Measurements from ENCODE around the gene CTDP1. TPM values are rescaled to one million over a fixed set of nuclear protein-coding genes. Genes with fewer than 3 reads are reported as not detected.
A peak's percentile ranks its signal among the peaks of the same experiment; 100 is the strongest.

The CTDP1 gene
- total and polyA plus RNA-seq, 3 experiments from 2014 or later, result 31.0 to 38.0 (median 35.3) TPM

DNA sequence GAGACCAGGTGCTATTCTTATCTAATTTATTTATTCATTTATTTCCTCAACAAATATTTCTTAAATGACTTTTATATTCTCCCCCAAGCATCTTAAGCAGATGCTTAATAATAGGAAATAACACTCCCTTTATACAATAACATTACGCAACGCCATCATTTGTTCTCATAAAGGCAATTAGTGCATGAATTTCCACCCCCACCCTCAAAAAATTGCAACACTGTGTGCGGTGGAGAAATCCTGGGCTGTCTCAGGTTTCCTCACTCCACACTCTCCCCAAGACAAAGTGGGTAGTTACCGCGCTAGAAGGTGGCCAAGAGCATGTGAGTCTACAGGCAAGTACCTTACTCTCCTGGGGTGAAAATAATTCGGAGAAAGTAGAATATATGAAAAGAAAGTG lies 37.0 kb upstream of the CTDP1 start:
- H3K36me3 Mint-ChIP-seq, result no peaks in the 10 kb centered on the region
- no peak overlapping the region for H3K27ac Mint-ChIP-seq
- ChIA-PET POLR2A (interaction anchor here (0.6 kb wide), 1 partner anchor 31 kb away, joined by 3 read pairs; no protein-coding TSS in a partner anchor), CTCF (interaction anchor here (1.4 to 8.1 kb wide), 2 partner anchors 18 to 264 kb away, joined by 4 to 82 read pairs; no protein-coding TSS in a partner anchor)
- Histone ChIP-seq H3K9me3 (ENCODE audit: low read length) (no peaks in the 10 kb centered on the region), H3K4me3 (ENCODE audit: low read length) (no peak overlapping the region), H3K36me3 (ENCODE audit: insufficient read depth, low read length) (no peaks in the 10 kb centered on the region), H3K27ac (ENCODE audit: low read depth, low read length) (no peak overlapping the region), H3K4me1 (ENCODE audit: insufficient read depth, low read length) (peaks cover 7% of the 10 kb centered on the region), H3K27me3 (ENCODE audit: insufficient read depth, low read length, poor library complexity, severe bottlenecking) (no peaks in the 10 kb centered on the region)
- H3K27me3 Mint-ChIP-seq, result peaks cover 16 to 17% of the 10 kb centered on the region in 2 donors
- no peaks in the 10 kb centered on the region for H3K4me1 Mint-ChIP-seq
- DNase-seq, result no peak
- no peak overlapping the region for H3K4me3 Mint-ChIP-seq
- H3K9me3 Mint-ChIP-seq, result no peaks in the 10 kb centered on the region

DNA sequence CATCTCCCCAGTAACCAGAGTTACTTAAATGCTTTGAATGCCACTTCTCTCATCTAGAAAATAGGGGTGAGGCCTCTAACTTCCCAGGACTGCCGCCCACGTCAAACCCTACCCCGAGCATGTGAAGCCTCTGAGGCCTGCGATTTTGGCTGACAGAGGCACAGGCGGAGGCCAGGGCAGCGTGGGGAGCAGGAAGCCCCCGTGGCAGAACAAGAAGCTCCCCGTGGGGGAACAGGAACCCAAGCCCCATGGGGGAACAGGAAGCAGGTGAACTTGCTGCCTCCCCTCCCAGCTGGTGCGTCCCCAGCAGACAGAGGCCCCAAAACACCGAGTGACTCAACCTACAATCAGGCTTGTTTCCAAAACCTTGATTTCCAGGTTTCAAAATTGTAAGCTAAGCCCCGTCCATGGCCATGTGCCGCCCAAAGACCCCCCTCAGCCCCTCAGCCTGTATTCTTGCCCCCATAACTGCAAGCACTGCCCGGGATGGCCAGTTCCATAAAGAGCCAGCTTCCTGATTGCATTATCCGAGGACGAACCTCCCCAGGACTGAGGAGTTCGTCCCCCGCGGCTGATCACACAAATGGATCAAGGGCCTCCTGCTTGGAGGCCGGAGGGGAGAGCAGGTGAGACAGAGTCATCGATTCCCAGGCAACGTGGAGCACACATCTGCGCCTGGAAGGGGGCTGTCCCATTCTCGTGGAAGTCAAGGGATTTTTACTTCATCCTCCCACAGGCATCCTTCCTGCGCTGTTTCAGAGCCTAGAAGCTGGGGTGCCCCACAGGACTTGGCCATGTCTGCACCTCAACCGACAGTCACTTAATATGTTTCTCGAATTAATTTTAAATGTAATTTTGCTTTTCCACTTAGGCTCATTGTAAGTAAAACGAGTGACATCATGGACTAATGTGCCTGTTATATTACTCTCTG lies 36.3 kb upstream of the CTDP1 start:
- peaks cover 16 to 17% of the 10 kb centered on the region in 2 donors for H3K27me3 Mint-ChIP-seq
- no peaks in the 10 kb centered on the region for H3K27me3 ChIP-seq (ENCODE audit: insufficient read depth, low read length, poor library complexity, severe bottlenecking)
- CTCF ChIA-PET, result interaction anchor here (1.4 to 8.1 kb wide), 2 partner anchors 18 to 265 kb away, joined by 4 to 82 read pairs; no protein-coding TSS in a partner anchor
- H3K27ac Mint-ChIP-seq, result no peak overlapping the region
- H3K36me3 ChIP-seq (ENCODE audit: insufficient read depth, low read length), result no peaks in the 10 kb centered on the region
- peak in 1 of 5 donors; percentile 13 for DNase-seq
- H3K9me3 ChIP-seq (ENCODE audit: low read length), result no peaks in the 10 kb centered on the region
- no peaks in the 10 kb centered on the region for H3K4me1 Mint-ChIP-seq
- H3K36me3 Mint-ChIP-seq, result no peaks in the 10 kb centered on the region
- H3K27ac ChIP-seq (ENCODE audit: low read depth, low read length), result no peak overlapping the region
- H3K4me3 ChIP-seq (ENCODE audit: low read length), result no peak overlapping the region
- H3K4me3 Mint-ChIP-seq, result no peak overlapping the region
- H3K4me1 ChIP-seq (ENCODE audit: insufficient read depth, low read length), result peaks cover 7% of the 10 kb centered on the region
- no peaks in the 10 kb centered on the region for H3K9me3 Mint-ChIP-seq
- POLR2A ChIA-PET, result interaction anchor here (0.6 kb wide), 1 partner anchor 31 kb away, joined by 3 read pairs; no protein-coding TSS in a partner anchor

DNA sequence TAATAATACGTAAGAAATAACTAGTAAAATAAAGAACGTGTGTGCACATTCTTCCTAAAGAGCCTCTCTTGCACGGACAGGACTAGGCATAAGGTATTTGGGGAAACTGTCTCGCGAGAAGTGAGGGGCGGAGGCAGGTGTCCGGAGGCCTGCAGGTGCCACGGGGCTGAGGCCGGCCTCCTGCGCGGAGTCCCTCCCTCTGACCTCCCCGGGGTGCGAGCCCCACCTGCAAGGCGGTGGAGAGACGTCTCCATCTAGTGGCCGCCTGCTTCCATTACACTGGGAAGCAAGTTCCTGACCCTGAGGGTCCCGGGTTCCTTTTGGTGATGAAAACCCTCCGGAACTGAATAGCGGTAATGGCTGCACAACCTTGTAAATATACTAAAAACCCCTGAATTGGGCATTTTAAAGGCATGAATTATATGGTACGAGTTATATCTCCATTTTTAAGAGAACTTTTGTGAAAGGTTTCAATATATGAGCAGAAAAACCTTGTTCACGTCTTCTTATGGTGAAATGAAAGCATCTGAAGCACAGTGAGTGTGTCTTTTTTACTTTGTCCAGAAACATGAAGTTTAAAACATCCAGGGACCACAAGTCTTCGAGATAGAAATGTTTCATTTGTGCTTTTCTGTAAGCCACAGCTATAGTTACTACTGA lies 35.5 kb upstream of the CTDP1 start:
- no peak overlapping the region for H3K4me3 ChIP-seq (ENCODE audit: low read length)
- no peak overlapping the region for H3K27ac ChIP-seq (ENCODE audit: low read depth, low read length)
- peaks cover 7% of the 10 kb centered on the region for H3K4me1 ChIP-seq (ENCODE audit: insufficient read depth, low read length)
- Mint-ChIP-seq H3K36me3 (no peaks in the 10 kb centered on the region), H3K4me3 (no peak overlapping the region), H3K4me1 (no peaks in the 10 kb centered on the region), H3K27me3 (peaks cover 16 to 18% of the 10 kb centered on the region in 2 donors), H3K27ac (no peak overlapping the region), H3K9me3 (no peaks in the 10 kb centered on the region)
- no peaks in the 10 kb centered on the region for H3K9me3 ChIP-seq (ENCODE audit: low read length)
- ChIA-PET CTCF (interaction anchor here (8.1 kb wide), 1 partner anchor 265 kb away, joined by 82 read pairs; no protein-coding TSS in a partner anchor), POLR2A (no interaction called here)
- no peaks in the 10 kb centered on the region for H3K27me3 ChIP-seq (ENCODE audit: insufficient read depth, low read length, poor library complexity, severe bottlenecking)
- DNase-seq, result peak; percentile 44 to 79 (median 61)
- H3K36me3 ChIP-seq (ENCODE audit: insufficient read depth, low read length), result no peaks in the 10 kb centered on the region

DNA sequence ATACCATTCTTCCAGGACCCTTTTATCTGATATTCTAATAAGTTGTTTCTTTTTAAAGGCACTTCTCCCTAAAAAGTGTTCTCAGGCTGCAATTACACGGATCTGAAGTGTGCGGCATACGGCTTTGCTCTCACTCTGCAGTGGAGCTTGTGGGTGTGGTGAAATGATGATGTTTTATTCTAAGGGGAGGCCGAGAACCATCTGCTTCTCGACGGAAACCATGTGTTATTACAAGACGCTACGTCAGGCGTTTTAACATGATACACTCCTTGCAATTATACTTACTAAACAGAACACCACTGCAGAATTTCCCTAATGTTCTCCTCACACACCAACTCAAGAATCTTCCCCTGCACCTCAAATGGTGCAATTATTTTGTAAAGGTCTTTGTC lies 34.9 kb upstream of the CTDP1 start:
- Histone ChIP-seq H3K9me3 (ENCODE audit: low read length) (no peaks in the 10 kb centered on the region), H3K36me3 (ENCODE audit: insufficient read depth, low read length) (no peaks in the 10 kb centered on the region), H3K27ac (ENCODE audit: low read depth, low read length) (no peak overlapping the region), H3K4me3 (ENCODE audit: low read length) (no peak overlapping the region), H3K27me3 (ENCODE audit: insufficient read depth, low read length, poor library complexity, severe bottlenecking) (no peaks in the 10 kb centered on the region), H3K4me1 (ENCODE audit: insufficient read depth, low read length) (peaks cover 7% of the 10 kb centered on the region)
- CTCF ChIA-PET, result interaction anchor here (8.1 kb wide), 1 partner anchor 266 kb away, joined by 82 read pairs; no protein-coding TSS in a partner anchor
- no peak for DNase-seq
- Mint-ChIP-seq H3K4me1 (no peaks in the 10 kb centered on the region), H3K4me3 (no peak overlapping the region), H3K27me3 (peaks cover 11 to 21% of the 10 kb centered on the region in 2 donors), H3K27ac (no peak overlapping the region), H3K9me3 (no peaks in the 10 kb centered on the region), H3K36me3 (no peaks in the 10 kb centered on the region)
- POLR2A ChIA-PET, result no interaction called here

DNA sequence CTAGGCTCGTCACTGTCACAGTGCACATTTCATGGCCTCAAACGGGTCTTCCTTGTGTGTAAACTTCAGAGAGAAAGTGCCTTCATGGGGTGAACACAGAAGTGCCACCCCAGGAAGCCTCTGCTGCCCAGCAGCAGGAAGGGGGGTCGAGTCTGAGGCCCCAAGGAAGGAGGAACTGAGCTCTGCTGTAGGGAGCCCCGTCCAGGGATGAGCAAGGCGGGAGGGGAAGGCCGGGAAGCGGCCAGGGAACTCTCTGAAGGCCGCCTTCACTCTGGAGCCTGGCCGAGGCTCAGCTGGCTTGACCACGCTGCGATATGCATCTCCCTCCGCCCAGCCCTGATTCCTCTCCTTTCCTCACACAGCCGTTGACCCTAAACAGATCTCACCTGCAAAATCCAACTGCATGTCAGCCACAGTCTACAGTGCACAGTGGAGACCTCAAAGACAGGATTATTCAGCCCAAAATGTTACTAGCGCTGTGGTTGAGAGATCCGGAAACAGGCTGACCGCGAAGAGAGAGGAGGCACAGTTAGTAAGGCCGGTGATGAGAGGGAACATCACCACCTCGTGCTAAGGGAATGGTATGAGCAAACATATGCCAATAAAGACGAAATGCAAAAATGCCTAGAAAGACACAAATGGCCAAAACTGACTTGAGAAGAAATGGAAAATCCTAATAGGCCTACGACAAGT lies 34.2 kb upstream of the CTDP1 start:
- no peak overlapping the region for H3K27ac ChIP-seq (ENCODE audit: low read depth, low read length)
- Mint-ChIP-seq H3K9me3 (no peaks in the 10 kb centered on the region), H3K4me3 (no peak overlapping the region), H3K36me3 (peaks cover 0 to under 1% (median 0%) of the 10 kb centered on the region in 3 donors), H3K4me1 (no peaks in the 10 kb centered on the region), H3K27ac (no peak overlapping the region), H3K27me3 (peaks cover 9 to 26% of the 10 kb centered on the region in 2 donors)
- ChIA-PET POLR2A (no interaction called here), CTCF (interaction anchor here (8.1 kb wide), 1 partner anchor 267 kb away, joined by 82 read pairs; no protein-coding TSS in a partner anchor)
- no peaks in the 10 kb centered on the region for H3K36me3 ChIP-seq (ENCODE audit: insufficient read depth, low read length)
- no peaks in the 10 kb centered on the region for H3K27me3 ChIP-seq (ENCODE audit: insufficient read depth, low read length, poor library complexity, severe bottlenecking)
- DNase-seq, result no peak
- no peaks in the 10 kb centered on the region for H3K9me3 ChIP-seq (ENCODE audit: low read length)
- peaks cover 7% of the 10 kb centered on the region for H3K4me1 ChIP-seq (ENCODE audit: insufficient read depth, low read length)
- no peak overlapping the region for H3K4me3 ChIP-seq (ENCODE audit: low read length)

DNA sequence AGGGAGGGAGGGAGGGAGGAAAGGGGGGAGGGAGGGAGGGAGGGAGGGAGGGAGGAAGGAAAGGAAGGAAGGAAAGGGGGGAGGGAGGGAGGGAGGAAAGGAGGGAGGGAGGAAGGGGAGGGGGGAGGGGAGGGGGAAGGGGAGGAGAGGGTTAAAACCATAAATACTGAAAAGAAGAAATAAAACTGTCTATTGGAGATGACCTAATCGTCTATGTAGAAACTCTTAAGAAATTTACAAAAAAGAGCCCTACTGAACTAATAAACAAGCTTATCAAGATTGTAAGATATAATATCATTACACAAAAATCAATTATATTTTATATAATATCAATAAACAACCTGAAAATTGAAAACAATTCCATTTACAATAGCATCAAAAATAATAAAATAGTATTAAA lies 32.3 kb upstream of the CTDP1 start:
- H3K27me3 Mint-ChIP-seq, result peaks cover 6 to 31% of the 10 kb centered on the region in 2 donors
- POLR2A ChIA-PET, result no interaction called here
- no peaks in the 10 kb centered on the region for H3K36me3 ChIP-seq (ENCODE audit: insufficient read depth, low read length)
- no peak overlapping the region for H3K4me3 ChIP-seq (ENCODE audit: low read length)
- H3K4me1 Mint-ChIP-seq, result no peaks in the 10 kb centered on the region
- H3K36me3 Mint-ChIP-seq, result peaks cover 0 to 4% (median 0%) of the 10 kb centered on the region in 3 donors
- H3K9me3 Mint-ChIP-seq, result no peaks in the 10 kb centered on the region
- H3K27ac Mint-ChIP-seq, result no peak overlapping the region
- CTCF ChIA-PET, result no interaction called here
- no peaks in the 10 kb centered on the region for H3K27me3 ChIP-seq (ENCODE audit: insufficient read depth, low read length, poor library complexity, severe bottlenecking)
- no peaks in the 10 kb centered on the region for H3K9me3 ChIP-seq (ENCODE audit: low read length)
- no peak for DNase-seq
- peaks cover 7% of the 10 kb centered on the region for H3K4me1 ChIP-seq (ENCODE audit: insufficient read depth, low read length)
- no peak overlapping the region for H3K27ac ChIP-seq (ENCODE audit: low read depth, low read length)
- H3K4me3 Mint-ChIP-seq, result no peak overlapping the region

DNA sequence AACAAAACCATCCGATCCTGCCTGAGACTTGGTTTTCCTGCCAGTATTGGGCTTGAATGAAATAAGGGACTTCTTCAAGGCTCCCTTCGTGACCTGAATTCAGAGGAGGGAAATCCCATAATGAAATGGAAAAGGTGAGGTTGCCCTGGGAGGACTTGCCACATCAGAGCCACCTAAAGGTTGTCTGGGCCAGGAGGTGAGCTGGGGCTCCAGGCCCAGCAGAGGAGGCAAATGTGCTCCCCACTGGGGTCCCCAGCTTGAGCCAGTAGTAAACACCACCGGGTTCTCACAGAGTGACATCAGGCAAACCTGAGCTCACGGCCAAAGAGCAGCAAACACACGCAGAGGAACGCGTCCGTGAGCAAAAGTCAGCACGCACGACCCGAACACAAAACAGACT lies 28.6 kb upstream of the CTDP1 start:
- Histone ChIP-seq H3K4me3 (ENCODE audit: low read length) (no peak overlapping the region), H3K27ac (ENCODE audit: low read depth, low read length) (no peak overlapping the region), H3K9me3 (ENCODE audit: low read length) (no peaks in the 10 kb centered on the region), H3K27me3 (ENCODE audit: insufficient read depth, low read length, poor library complexity, severe bottlenecking) (no peaks in the 10 kb centered on the region), H3K4me1 (ENCODE audit: insufficient read depth, low read length) (no peaks in the 10 kb centered on the region), H3K36me3 (ENCODE audit: insufficient read depth, low read length) (no peaks in the 10 kb centered on the region)
- Mint-ChIP-seq H3K27me3 (peaks cover 3 to 32% of the 10 kb centered on the region in 2 donors), H3K27ac (no peak overlapping the region), H3K9me3 (peaks cover 0 to 5% (median 0%) of the 10 kb centered on the region in 5 donors), H3K4me3 (no peak overlapping the region), H3K36me3 (peaks cover 0 to 9% (median 0%) of the 10 kb centered on the region in 3 donors), H3K4me1 (no peaks in the 10 kb centered on the region)
- DNase-seq, result no peak
- ChIA-PET POLR2A (no interaction called here), CTCF (no interaction called here)
